ENCODE measurements around the gene PIGT. TPM values are rescaled to one million over a fixed set of nuclear protein-coding genes. Genes with fewer than 3 reads are reported as not detected.

PIGT gene
- total RNA-seq, 1 experiment from 2014 or later = 150 TPM

DNA sequence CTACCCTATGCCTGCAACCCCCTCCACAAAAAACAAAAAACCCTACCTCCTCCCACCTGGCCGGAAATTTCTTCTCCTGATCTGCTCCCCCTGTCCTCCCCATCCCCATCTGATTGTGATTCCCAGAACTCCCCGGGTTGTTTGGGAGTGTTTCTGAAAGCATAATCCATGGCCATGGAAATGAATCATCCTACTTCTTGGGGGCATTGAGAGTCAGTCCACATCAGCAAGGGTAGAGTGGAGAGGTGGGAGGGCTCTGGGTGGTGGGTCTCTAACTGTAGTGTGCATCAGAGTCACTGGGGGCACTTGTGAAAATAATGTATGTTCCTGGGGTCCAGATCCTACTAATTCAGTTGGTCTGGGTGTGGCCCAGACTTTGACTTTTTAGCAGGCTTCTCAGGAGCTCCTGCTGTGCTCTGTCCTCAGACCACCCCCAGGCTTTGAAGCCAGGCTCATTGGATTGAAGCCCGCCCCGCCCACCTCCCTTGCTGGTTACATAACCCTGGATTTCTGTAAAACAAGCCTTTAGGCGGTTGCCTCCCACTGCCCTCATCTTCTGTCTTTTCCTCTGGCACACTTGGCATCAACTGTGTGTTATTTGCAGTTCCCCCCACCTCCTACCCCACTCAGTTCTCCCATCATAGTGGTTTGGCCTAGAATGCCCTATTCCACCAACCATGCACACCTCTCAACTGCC, 10.5 kb downstream of the PIGT start:
- no peak for DNase-seq (ENCODE audit: extremely low read depth, low read depth)

DNA sequence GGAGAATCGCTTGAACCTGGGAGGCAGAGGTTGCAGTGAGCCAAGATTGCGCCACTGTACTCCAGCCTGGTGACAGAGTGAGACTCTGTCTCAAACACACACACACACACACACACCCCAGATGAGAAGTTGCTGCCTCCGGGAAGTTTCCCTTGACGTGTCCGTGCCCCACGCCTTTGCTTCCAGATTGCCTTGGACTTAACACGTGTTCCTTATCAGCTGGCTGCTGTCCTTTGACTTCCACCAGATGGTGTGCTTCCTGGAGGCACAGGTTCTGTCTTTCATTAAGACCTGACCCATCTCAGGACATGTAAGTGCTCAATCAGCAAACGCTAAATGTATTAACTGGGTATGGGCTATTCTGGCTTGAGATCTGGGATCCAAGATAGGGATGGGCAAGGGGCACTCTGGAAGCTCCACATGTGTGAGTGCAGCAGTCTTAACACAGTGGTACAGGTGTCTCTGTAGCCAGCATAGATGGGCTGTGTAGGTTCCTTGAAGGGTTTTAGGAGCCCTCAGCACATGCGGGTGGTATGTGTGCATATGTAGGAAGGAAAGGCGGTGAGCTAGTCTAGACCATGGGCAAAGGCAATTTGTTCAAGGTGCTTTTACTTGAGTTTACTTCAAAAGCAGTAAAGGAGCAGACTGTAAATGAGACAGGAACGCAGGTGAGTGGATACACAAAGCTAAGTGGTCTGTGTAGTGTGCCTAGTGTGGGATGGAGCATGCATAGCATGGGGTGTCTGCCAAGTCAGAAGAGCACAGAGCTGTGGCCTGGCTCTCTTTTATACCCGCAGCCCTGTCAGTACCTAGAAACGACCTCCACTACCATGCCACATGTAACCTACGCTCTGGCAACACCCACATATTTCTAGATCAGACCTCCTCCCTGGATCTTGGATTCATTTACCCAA, 11.6 kb downstream of the PIGT start:
- DNase-seq (ENCODE audit: extremely low read depth, low read depth) = no peak

DNA sequence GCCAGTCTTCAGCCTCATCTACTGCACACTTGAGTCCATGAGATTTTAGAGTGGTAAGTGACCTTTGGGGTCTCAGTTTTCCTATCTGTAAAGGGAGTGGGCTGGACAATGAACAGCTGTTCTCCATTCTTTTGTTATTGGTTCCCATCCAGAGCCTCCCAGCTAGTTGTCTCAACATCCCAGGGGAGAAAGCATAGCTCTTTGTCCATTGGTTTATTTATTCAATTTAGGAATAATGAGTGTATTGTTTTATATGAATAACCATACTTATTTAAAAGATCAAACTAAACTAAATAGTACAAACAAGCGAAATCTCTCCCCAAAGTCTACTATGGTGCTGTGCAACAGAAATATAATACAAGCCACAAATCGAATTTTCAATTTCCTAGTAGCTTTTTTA, 13.7 kb downstream of the PIGT start:
- no peak for DNase-seq (ENCODE audit: extremely low read depth, low read depth)

DNA sequence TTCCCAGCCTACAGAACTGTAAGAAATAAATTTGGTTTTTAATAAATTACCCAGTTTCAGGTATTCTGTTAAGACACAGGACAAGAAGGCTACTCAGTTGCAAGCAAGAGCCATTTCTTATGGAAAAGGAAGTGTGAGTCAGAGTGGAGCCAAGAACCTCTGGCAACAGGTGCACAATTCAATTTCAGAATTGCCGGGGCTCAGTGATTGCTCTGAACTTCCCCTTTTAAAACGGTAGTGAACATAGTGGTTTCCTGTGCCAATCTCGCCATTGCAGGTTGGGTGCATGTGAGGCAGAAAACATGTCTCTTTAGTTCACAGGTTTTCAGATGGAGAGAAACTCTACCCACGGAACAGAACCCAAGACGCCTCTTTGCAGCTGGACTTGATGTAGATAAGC, 16.4 kb downstream of the PIGT start:
- no peak for DNase-seq (ENCODE audit: extremely low read depth, low read depth)

DNA sequence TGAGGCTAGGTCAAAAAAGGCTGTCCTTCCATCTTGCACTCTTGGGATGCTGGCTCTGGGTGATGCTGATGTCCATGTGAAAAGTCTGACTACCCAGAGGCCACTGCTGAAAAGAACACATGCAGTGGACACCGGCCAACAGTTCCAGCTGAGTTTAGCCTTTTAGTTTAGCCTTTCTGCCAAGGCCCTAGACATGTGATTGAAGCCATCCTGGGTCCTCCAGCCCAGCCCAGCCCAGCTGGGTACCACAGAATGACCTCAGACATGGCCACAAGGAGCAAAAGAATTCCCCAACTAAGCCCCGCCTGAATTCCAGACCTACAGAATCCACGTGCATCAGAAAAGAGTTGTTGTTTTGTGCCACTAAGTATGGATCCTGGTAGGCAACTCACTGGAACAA, 17.4 kb downstream of the PIGT start:
- DNase-seq (ENCODE audit: extremely low read depth, low read depth) = no peak

DNA sequence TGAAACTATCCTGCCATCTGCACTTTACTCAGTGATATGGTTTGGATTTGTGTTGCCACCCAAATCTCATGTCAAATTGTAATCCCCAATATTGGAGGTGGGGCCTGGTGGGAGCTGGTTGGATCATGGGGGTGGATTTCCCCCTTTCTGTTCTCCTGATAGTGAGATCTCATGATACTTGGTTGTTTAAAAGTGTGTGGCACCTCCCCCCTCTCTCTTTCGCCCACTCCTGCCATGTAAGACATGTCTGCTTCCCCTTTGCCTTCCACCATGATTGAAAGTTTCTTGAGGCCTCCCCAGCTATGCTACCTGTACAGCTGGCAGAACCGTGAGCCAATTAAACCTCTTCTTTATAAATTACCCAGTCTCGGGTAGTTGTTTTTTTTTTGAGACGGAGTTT, 18.0 kb downstream of the PIGT start:
- DNase-seq (ENCODE audit: extremely low read depth, low read depth) = no peak

DNA sequence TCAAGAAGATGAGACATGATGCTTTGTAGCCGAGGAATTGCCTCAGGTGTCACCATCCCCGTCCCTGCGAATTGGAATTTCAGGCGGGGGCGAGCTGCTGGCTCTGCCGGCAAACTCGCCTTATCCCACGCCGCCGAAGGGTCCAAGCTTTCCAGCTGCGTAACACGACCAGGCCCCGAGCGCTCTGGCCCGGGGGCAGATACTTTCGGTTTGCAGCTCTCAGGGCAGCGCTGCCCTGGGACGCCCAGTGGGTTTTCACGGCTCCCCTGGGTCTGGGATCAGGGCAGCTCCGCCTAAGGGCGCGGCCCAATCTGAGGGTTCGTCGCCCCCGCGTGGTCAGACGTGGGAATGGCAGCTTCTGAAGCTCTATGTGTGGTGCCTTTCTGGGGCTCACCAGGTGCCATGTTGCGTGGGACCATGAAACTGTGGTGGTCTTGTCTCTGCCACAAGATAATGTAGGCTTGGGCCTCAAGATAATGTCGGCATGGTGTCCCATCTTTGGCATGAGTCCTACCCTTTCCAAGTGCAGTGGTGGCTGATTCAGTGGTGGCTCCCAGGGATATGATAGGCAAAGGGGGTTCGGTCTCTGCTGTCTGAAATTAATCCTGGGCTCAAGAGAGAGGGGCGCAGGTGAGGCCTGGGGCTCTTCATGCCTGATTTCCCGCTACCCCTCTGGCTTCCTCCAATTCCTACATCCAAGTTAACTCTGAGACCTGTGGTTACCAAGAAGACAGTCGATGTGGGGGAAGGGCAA, 21.0 kb downstream of the PIGT start:
- DNase-seq (ENCODE audit: extremely low read depth, low read depth) = peak; percentile 84

DNA sequence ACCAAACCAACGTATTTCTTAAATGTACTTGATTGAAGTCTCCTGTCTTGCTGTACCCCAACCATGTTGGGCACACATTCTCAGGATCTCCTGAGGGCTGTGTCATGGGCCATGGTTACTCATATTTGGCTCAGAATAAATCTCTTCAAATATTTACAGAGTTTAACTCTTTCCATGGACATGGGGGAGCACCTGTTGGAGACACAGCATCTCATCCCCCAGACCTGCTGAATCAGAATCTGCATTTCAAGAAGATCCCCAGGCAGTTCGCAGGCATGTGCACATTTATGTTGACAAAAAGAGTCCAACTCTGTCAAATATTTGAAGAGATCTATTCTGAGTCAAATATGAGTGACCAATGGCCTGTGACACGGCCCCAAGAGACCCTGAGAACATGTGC, 24.5 kb downstream of the PIGT start:
- no peak for DNase-seq (ENCODE audit: extremely low read depth, low read depth)

DNA sequence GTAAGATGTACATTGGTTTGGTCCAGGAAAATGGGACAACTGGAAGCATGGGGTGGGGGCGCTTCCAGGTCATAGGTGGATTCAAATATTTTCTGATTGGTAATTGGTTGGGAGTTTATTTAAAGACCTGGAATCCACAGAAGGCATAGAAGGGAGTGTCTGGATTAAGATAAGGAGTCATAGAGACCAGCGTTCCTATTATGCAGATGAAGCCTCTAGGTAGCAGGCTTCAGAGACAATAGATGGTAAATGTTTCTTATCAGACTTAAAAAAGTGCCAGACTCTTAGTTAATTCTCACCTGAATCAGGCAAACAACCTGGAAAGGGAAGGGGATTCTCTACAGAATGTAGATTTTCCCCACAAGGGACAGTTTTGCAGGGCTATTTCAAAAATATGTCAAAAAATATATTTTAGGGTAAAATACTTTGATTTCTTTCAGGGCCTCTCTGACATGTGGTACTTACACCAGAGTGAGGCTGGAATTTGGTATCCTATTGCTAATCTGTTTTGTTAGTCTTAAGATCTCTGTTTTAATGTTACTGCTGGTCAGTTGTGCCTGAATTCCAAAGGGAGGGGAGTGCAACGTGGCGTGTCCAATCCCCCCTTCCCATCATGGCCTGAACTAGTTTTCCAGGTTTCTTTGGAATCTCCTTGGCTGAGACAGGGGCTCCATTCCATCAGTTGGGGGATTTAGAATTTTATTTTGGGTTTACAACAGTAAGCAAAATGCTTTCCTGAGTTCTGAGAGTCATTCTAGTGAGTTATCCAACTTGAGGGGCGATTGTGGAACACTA, 25.1 kb downstream of the PIGT start:
- no peak for DNase-seq (ENCODE audit: extremely low read depth, low read depth)

DNA sequence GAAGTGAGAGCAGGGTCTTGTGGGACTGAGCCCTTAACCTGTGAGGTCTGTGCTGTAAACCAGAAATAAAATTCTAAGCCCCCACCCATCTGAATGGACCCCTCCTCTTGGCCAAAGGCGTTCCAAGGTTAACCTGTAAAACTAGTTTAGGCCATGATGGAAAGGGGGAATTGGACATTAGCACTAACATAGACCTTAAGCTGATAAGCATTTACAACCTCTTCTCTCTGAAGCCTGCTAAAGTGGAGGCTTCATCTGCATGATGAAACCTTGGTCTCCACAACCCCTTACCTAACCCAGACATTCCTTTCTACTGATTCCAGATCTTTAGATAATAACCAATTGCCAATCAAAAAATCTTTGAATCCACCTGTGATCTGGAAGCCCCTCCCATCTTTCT, 25.8 kb downstream of the PIGT start:
- no peak for DNase-seq (ENCODE audit: extremely low read depth, low read depth)

DNA sequence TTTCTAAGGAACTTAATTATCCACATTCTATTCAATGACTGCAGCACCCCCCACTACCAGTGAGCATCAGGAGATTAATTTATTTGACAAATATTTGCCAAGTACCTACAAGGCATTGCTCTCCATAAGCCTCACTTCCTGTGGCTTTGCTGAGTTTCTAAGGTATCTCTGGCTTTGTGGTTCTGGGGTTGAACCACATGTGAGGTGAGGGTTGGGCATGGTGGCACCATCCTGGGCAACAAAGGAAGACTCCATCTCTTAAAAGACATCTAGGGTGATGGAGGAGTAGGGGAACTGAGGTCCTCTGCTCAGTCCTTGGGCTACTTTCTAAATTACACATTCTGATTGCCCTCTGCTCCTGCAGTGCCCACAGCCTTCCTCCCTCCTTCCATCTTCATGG, 28.1 kb downstream of the PIGT start:
- DNase-seq (ENCODE audit: extremely low read depth, low read depth) = no peak

DNA sequence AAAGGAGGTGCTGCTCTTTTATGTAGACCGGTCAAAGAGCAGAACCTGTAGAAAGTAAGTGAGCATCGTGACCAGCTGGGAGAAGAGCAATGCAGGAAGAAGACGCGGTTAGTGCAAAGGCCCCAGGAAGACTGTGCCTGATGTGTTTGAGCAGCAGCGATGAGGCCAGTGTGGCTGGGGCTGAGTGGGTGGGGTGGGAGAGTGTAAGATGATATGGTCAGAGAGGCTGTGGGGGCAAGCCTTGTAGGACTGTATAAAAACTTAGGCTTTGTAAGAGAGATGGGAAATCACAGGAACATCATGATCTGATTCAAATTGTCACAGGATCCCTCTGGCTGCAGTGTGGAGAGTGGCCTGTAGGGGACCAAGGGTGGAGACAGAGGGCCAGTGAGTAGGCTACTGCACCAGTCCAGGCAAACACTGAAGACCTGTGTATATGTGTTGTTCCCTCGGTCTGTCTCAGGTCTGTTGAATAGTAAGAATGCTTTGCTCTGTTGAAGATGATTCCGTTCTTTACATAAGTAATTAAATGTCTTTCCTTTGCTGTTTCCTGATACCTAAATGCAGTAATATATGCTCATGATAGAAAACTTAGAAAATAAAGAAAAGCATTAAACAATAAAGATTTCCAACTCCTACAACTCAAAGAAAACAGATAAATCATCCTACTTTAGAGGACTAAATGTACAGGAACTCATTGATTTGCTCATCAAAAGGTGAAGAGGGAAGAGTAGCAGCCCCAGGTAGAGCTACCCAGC, 30.0 kb downstream of the PIGT start:
- peak; percentile 49 for DNase-seq (ENCODE audit: extremely low read depth, low read depth)

DNA sequence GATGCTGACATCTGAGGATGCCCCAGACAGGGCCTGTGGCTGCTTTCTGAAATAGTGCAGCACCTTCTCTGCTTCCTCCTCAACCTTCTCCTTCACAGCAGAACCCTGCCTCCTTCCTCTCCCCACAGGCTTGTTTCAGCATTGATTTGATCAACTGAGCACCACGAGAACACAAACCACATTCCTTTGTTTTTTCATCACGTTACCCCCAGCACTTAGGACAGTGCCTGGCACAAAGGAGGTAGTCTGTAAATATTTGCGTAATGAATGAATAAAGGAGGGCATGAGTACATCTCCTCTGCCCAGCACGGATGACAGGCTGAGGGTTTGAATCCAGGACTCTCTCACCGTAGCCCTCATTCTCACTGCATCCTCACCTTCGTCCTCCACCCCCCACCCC, 32.3 kb downstream of the PIGT start:
- no peak for DNase-seq (ENCODE audit: extremely low read depth, low read depth)

DNA sequence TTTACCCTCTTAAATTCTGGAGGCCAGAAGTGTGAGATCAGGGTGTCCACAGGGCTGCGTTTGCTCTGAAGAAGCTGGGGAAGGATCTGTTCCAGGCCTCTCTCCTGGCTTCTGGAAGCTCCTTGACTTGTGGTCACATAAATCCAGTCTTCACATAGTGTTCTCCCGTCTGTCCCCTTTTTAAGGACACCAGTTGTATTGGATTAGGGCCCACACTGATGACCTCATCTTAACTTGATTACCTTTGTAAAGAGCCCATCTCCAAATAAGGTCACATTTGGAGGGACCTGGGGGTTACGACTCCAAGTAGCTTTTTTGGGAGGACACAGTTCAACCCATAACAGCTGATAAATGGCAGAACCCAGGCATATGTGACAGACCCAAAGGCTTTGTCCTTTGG, 33.6 kb downstream of the PIGT start:
- no peak for DNase-seq (ENCODE audit: extremely low read depth, low read depth)

DNA sequence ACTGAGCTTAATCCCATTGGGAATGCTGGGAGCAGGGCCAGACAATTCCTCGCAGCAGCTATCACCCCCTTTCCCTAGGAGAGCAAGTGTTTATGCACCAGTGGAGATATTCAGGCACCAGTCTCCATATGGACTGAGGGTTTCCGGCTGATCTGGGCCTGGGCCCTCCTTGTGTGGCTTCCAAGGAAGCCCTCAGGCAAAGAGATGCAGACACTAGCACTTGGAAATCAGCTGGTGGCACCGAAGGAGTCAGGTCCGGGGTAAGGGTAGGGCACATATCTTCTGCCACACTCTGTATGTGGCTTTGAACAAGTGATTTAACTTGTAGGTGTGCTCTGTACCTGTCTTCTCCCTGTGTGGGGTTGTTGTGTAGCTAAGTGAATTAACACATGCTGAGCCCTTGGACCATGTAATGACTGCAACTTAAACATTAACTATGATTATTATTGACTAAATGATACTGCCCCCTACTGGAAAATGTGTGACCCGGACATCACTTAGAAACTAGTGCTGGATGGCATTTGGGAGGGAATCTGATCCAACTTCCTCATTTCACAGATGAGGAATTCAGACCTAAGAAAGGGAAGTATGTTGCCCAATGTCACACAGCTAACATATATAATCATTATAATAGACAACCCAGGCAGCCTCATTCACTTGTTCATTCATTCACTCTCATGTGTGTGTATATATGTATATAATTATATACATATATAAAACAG, 34.3 kb downstream of the PIGT start:
- DNase-seq (ENCODE audit: extremely low read depth, low read depth) = peak; percentile 30

DNA sequence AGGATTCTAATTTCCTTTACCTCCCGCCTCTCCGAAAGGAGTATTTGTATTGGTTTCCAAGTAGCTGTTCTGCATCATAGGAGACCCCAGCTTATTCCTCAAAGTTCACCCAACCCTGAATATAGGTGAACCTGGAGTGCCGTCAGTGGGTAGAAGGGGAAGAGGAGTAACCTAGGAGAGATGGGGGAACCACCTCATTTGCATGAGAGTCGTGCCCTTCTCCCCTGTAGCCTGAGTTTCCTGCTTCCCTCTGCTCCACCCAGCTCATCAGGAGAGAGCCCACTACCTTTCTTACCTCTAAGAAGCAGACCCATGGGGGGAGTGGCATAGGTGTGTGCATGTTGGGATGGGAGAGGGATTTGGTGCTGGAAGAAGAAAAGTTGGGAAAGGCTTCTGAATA, 36.3 kb downstream of the PIGT start:
- DNase-seq (ENCODE audit: extremely low read depth, low read depth) = no peak

DNA sequence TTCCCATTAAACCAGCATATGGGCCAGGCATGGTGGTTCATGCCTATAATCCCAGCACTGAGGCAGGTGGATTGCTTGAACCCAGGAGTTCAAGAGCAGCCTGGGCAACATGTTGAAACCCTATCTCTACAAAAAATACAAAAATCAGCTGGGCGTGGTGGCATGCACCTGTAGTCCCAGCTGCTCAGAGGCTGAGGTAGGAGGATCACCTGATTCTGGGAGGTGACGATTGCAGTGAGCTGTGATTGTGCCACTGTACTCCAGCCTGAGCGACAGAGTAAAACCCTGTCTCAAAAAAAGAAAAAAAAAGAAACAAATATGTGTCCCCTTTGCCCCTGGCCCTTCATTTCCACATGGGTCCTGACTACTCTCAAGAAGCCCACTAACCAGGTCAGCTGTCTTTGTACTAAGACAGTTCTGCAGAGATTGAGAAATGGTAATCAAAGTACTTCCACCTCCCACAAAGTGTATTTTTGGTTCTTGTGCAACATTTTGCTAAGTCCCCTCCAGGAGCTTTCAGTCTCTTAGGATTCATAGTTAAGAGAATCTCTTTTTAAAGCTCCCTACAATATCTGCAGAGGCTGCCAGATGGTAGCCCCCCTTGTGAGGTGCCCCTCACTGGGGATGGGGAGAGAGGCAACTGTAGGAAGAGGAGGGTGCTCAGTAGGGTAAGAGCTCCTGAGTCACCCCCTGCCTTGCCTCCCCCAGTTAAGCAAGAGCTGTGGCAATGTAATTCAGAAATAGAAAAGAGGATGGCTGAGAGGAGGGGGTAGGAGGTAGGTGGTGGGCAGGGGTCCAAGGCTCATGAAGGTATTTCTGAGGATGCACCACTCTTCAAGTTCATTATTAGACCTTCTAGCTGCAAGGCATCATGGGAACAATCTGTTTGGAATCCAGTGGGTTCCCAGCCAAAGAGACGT, 37.1 kb downstream of the PIGT start:
- no peak for DNase-seq (ENCODE audit: extremely low read depth, low read depth)

DNA sequence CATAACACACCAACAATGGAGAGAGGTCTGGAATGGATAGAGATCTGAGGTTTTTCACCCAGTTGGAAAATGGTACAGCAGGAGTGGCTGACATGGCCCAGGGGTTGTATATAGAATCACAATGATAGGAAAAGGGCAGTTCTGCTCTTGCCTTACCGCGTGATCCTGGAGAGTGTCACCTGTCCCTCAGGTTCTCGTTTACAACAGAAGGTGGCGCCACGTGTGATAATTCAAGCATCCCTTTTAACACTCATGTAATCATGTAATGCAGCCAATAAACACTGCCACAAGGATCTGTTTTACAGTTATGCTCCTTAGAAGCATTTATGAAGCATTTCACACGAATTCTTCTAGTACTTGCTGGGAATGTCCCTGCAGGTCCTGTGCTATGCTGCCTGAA, 40.7 kb downstream of the PIGT start:
- peak; percentile 20 for DNase-seq (ENCODE audit: extremely low read depth, low read depth)
